Sigmoid colon (tissue), 7 donors: ENCODE results near the gene AGTR1. TPM values are rescaled to one million over a fixed set of nuclear protein-coding genes. Genes with fewer than 3 reads are reported as not detected.

Source experiments
- DNase-seq: peaks from one replicate; pipeline ENCODE4 v3.0.0-alpha.2; 2019
- H3K27ac ChIP-seq, 4 donors: fragments of 200-600 bp; sonication (generic); one replicate each; pipeline ENCODE4 v1.5.1; 2016 to 2019; ENCODE audit warnings: mild to moderate bottlenecking in 1 of 4
- H3K27me3 ChIP-seq, 3 donors: fragments of 200-600 bp; sonication (generic); one replicate each; pipeline ENCODE4 v1.5.1; 2019; ENCODE audit warnings: mild to moderate bottlenecking in 1 of 3
- H3K36me3 ChIP-seq, 4 donors: fragments of 200-600 bp; sonication (generic); one replicate each; pipeline ENCODE4 v1.5.1; 2016 to 2019
- H3K4me1 ChIP-seq, 4 donors: fragments of 200-600 bp; sonication (generic); one replicate each; pipeline ENCODE4 v1.5.1; 2017 to 2019
- H3K4me3 ChIP-seq, 4 donors: fragments of 200-600 bp; sonication (generic); one replicate each; pipeline ENCODE4 v1.5.1; 2017 to 2019; ENCODE audit warnings: mild to moderate bottlenecking in 2 of 4, moderate library complexity in 1 of 4
- H3K9me3 ChIP-seq, 4 donors: fragments of 200-600 bp in 3 of 4; sonication (generic) in 3 of 4; one replicate each; pipeline versions ENCODE4 v1.5.1 to v1.6.1; 2013 to 2019
- EP300 ChIP-seq, 4 donors: sonication (generic); formaldehyde crosslinking; IDR thresholded peaks; one replicate each; pipeline ENCODE4 v1.6.1; 2017; ENCODE audit warnings: antibody characterized with exemption in 4 of 4
- POLR2A ChIP-seq, 2 donors: fragments of 450-650 bp; IDR thresholded peaks; one replicate each; pipeline ENCODE4 v1.6.1; 2016; ENCODE audit warnings: antibody characterized with exemption in 2 of 2, mild to moderate bottlenecking in 2 of 2, moderate library complexity in 2 of 2
- POLR2AphosphoS5 ChIP-seq, 4 donors: sonication (generic); formaldehyde crosslinking; IDR thresholded peaks; one replicate each; pipeline ENCODE4 v1.6.1; 2017; ENCODE audit warnings: antibody characterized with exemption in 4 of 4
- WGBS, 2 donors: extraction: QIAGEN DNeasy Blood & Tissue Kit; methylation state at CpG; one replicate each; pipeline ENCODE4 v1.1.7; 2013; 5-methylcytosine and 5-hydroxymethylcytosine counted together
- intact Hi-C: fragments of 100-400 bp; cut with DNase I; formaldehyde crosslinking; loops from one replicate; pipeline ENCODE4 v1.15.1; 2023
- polyA plus RNA-seq, 3 donors: library from polyadenylated mRNA; stranded (reverse); fragments of 200-250 nt; gene quantifications; one replicate each; pipeline ENCODE4 v1.2.3, GENCODE V29; 2013
- small RNA-seq, 3 donors: library from RNA; depleted of rRNA; stranded (forward); fragments of <200 nt; gene quantifications; one replicate each; pipeline ENCODE3, GENCODE V24; 2016
- total RNA-seq, 4 donors: library from RNA; depleted of rRNA; stranded (reverse); fragments of >200 nt; gene quantifications; one replicate each; pipeline ENCODE4 v1.1.0, GENCODE V29; 2016
- TF ChIP-seq, protein P1 (sequence below), 4 experiments: fragments of 450-650 bp in 3 of 4; fragments of 200-600 bp in 1 of 4; IDR thresholded peaks; one replicate each; pipeline ENCODE4 v1.5.1; 2016 to 2019; ENCODE audit warnings: antibody characterized with exemption in 4 of 4, mild to moderate bottlenecking in 3 of 4, moderate library complexity in 2 of 4
- donor health status: healthy with polysubstance abuse.
- donor health status: Bipolar disorder and iron deficiency.
- donor health status: healthy.

Gene AGTR1
- total and polyA plus RNA-seq, 7 donors = 1.2 to 77.8 (median 43.6) TPM; not detected in 1

DNA sequence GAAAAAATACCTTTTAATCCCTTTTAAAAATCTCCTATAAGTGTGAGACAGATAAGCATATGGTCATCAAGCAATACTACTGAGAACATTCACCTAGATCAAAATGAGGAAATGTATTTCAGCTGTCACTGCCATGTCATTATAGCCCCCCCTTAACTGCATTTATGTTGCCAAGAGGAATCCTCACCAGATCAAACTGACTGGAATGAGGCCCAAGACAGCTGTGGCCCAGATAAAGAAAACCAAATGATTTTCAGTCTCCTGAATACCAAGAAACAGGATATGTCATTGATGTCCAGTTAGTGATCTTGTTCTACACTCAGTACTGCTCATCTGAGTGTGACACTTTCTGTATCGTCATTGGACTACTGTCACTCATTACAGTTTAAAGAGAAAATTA is 94.8 kb downstream of the AGTR1 start:
- Histone ChIP-seq H3K27me3 (no peaks in the 10 kb centered on the region), H3K36me3 (no peaks in the 10 kb centered on the region), H3K4me3 (no peak overlapping the region), H3K27ac (no peak overlapping the region), H3K4me1 (no peaks in the 10 kb centered on the region), H3K9me3 (no peaks in the 10 kb centered on the region)
- 83 to 89% methylated on average over 1 of the region's 1 CpG for WGBS, 2 donors
- no peak for DNase-seq
- intact Hi-C loops = no loop called here
- TF ChIP-seq, protein P1, sequence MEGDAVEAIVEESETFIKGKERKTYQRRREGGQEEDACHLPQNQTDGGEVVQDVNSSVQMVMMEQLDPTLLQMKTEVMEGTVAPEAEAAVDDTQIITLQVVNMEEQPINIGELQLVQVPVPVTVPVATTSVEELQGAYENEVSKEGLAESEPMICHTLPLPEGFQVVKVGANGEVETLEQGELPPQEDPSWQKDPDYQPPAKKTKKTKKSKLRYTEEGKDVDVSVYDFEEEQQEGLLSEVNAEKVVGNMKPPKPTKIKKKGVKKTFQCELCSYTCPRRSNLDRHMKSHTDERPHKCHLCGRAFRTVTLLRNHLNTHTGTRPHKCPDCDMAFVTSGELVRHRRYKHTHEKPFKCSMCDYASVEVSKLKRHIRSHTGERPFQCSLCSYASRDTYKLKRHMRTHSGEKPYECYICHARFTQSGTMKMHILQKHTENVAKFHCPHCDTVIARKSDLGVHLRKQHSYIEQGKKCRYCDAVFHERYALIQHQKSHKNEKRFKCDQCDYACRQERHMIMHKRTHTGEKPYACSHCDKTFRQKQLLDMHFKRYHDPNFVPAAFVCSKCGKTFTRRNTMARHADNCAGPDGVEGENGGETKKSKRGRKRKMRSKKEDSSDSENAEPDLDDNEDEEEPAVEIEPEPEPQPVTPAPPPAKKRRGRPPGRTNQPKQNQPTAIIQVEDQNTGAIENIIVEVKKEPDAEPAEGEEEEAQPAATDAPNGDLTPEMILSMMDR (IDR thresholded peaks at IDR 0.05) = no peak
- no peak for TF ChIP-seq EP300 (IDR thresholded peaks at IDR 0.05)
- TF ChIP-seq POLR2A (IDR thresholded peaks at IDR 0.05) = no peak
- TF ChIP-seq POLR2AphosphoS5 (IDR thresholded peaks at IDR 0.05) = no peak

Small RNAs within 50 kb of the gene (small RNA-seq; reads per million reads assigned to genes)
- 0 reads per million in 3 donors for gene RPL38P1

Other genes starting within 250 kb of the AGTR1 start
- 1 to 10 TPM in 1 of 4 donors, not detected in 3; 1.7 TPM for gene CPB1, start 129.9 kb downstream of the AGTR1 start, total RNA-seq
- 10 to 100 TPM in 1 of 3 donors, 1 to 10 TPM in 1, under 1 TPM in 1; 0.22 to 11.4 (median 2.3) TPM for gene CPB1, start 129.9 kb downstream of the AGTR1 start, polyA plus RNA-seq
- gene CPA3, start 167.4 kb downstream of the AGTR1 start, total RNA-seq = 10 to 100 TPM in 1 of 4 donors, 1 to 10 TPM in 3; 2.6 to 15.7 (median 3.9) TPM
- gene CPA3, start 167.4 kb downstream of the AGTR1 start, polyA plus RNA-seq = 1 to 10 TPM; 1.1 to 4.8 (median 2.3) TPM